HEK293T (cell line): ENCODE data around the gene DSG4.

Experiments
- CTCF ChIA-PET: fragments of 350-600 bp; formaldehyde crosslinking; extraction: SDS; loops from one replicate; lab custom pipeline; 2021; ENCODE audit warnings: antibody characterized with exemption, inconsistent platforms; lab: Yijun Ruan, JAX
- POLR2A ChIA-PET: fragments of 350-600 bp; formaldehyde crosslinking; extraction: SDS; loops from one replicate; lab custom pipeline; 2020; ENCODE audit warnings: antibody characterized with exemption, inconsistent platforms; lab: Yijun Ruan, JAX
- DNase-seq: peaks from one replicate; pipeline ENCODE4 v3.0.0; 2012; ENCODE audit warnings: mixed read lengths; ENCODE audit errors: extremely low spot score
- ARNT ChIP-seq: fragments of 450-650 bp; IDR thresholded peaks from 2 replicates; pipeline ENCODE4 v1.6.1; 2017; ENCODE audit warnings: mild to moderate bottlenecking
- BHLHE40 ChIP-seq: fragments of 450-650 bp; IDR thresholded peaks from 2 replicates; pipeline ENCODE4 v1.6.1; 2016; ENCODE audit warnings: mild to moderate bottlenecking, moderate library complexity, borderline replicate concordance
- CTBP1 ChIP-seq: fragments of 450-650 bp; IDR thresholded peaks from 2 replicates; pipeline ENCODE4 v1.6.1; 2016; ENCODE audit warnings: borderline replicate concordance
- ELF4 ChIP-seq: fragments of 450-650 bp; IDR thresholded peaks from 2 replicates; pipeline ENCODE4 v1.6.1; 2017; ENCODE audit warnings: antibody characterized with exemption
- FOXA1 ChIP-seq: fragments of 450-650 bp; IDR thresholded peaks from 2 replicates; pipeline ENCODE4 v1.6.1; 2016; ENCODE audit warnings: mild to moderate bottlenecking
- FOXK2 ChIP-seq: fragments of 450-650 bp; IDR thresholded peaks from 2 replicates; pipeline ENCODE4 v1.6.1; 2016; ENCODE audit warnings: mild to moderate bottlenecking
- FOXM1 ChIP-seq: fragments of 450-650 bp; IDR thresholded peaks from 2 replicates; pipeline ENCODE4 v1.6.1; 2017; ENCODE audit warnings: mild to moderate bottlenecking, borderline replicate concordance
- HDGF ChIP-seq: fragments of 450-650 bp; IDR thresholded peaks from 2 replicates; pipeline ENCODE4 v1.6.1; 2017; ENCODE audit warnings: antibody characterized with exemption, borderline replicate concordance
- L3MBTL2 ChIP-seq: fragments of 450-650 bp; conservative IDR thresholded peaks from 2 replicates; pipeline ENCODE4 v1.6.1; 2016; ENCODE audit warnings: mild to moderate bottlenecking
- LEF1 ChIP-seq: fragments of 450-650 bp; IDR thresholded peaks from 2 replicates; pipeline ENCODE4 v1.6.1; 2017; ENCODE audit warnings: mild to moderate bottlenecking, borderline replicate concordance
- NFRKB ChIP-seq: fragments of 450-650 bp; IDR thresholded peaks from 2 replicates; pipeline ENCODE4 v1.6.1; 2016; ENCODE audit warnings: mild to moderate bottlenecking, moderate library complexity
- SP1 ChIP-seq: fragments of 450-650 bp; IDR thresholded peaks from 2 replicates; pipeline ENCODE4 v1.6.1; 2017
- SUZ12 ChIP-seq: fragments of 450-650 bp; IDR thresholded peaks from 2 replicates; pipeline ENCODE4 v1.6.1; 2016; ENCODE audit warnings: mild to moderate bottlenecking
- TARDBP ChIP-seq: fragments of 450-650 bp; IDR thresholded peaks from 2 replicates; pipeline ENCODE4 v1.6.1; 2016
- ZNF384 ChIP-seq: fragments of 450-650 bp; IDR thresholded peaks from 2 replicates; pipeline ENCODE4 v1.6.1; 2016
- TF ChIP-seq, protein P1 (sequence below): fragments of 450-650 bp; IDR thresholded peaks from 2 replicates; pipeline ENCODE4 v1.6.1; 2016

DSG4 gene

DNA sequence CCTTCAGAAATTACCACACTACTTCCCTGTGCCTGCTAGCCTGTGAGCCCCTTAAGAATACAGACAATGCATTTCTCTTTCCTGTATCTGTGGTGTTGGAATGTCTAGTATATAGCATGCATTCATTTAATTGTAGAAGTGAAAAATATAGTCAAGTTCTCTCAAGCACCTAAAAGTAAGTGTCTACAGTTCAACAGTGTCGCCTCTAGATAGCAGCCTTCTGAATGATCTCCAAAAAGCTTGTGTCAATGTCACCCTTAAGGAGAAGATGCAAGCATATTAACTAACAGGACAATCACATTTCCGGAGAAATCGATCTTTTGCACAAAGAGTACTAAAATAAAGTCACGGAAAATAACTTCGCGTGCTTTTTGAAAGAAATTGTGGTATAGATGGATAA lies 43.5 kb downstream of the DSG4 start:
- no peak for TF ChIP-seq ELF4
- TF ChIP-seq, protein P1, sequence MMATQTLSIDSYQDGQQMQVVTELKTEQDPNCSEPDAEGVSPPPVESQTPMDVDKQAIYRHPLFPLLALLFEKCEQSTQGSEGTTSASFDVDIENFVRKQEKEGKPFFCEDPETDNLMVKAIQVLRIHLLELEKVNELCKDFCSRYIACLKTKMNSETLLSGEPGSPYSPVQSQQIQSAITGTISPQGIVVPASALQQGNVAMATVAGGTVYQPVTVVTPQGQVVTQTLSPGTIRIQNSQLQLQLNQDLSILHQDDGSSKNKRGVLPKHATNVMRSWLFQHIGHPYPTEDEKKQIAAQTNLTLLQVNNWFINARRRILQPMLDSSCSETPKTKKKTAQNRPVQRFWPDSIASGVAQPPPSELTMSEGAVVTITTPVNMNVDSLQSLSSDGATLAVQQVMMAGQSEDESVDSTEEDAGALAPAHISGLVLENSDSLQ = no peak
- no peak for TF ChIP-seq L3MBTL2
- no peak for TF ChIP-seq SP1
- no peak for TF ChIP-seq ZNF384
- TF ChIP-seq FOXK2 = no peak
- no peak for TF ChIP-seq SUZ12
- no peak for TF ChIP-seq LEF1
- ChIA-PET CTCF (interaction anchor here (1.2 kb wide), 1 partner anchor 137 kb away, joined by 4 read pairs; no protein-coding TSS in a partner anchor), POLR2A (no interaction called here)
- no peak for DNase-seq

DNA sequence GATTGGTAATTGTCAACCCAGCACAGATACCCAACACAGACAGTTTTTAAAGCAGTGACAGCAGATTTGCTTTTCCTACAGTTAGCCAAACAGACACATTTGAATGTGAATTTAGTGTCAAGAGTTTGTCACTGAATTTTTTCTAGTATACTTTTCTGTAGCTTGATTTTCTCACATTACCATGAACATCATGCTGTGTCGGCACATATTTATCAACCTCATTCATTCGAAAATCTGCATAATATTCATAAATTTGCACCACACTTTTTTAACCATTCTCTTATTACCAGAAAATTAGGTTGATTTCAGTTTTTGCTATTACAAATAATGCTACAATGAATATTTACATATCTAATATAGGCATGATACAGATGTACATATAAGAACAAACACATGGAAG lies 43.9 kb downstream of the DSG4 start:
- no peak for TF ChIP-seq LEF1
- no peak for TF ChIP-seq ELF4
- no peak for TF ChIP-seq FOXK2
- no peak for TF ChIP-seq FOXM1
- no peak for DNase-seq
- ChIA-PET POLR2A (no interaction called here), CTCF (interaction anchor here (1.2 kb wide), 1 partner anchor 136 kb away, joined by 4 read pairs; no protein-coding TSS in a partner anchor)

GRCh38 chr18:31424383-31424988 lies 47.9 kb downstream of the DSG4 start:
- CTCF ChIA-PET = interaction anchor here (0.5 to 2.6 kb wide), 30 partner anchors 10 to 413 kb away, joined by 3 to 13 read pairs (median 4); no protein-coding TSS in a partner anchor
- peak; percentile 81 for DNase-seq
- POLR2A ChIA-PET = no interaction called here
- no peak for TF ChIP-seq L3MBTL2
- TF ChIP-seq, protein P1 = no peak
- TF ChIP-seq SP1 = no peak
- no peak for TF ChIP-seq SUZ12
- TF ChIP-seq BHLHE40 = no peak
- TF ChIP-seq ZNF384 = no peak
- TF ChIP-seq FOXM1 = no peak
- no peak for TF ChIP-seq FOXK2
- no peak for TF ChIP-seq CTBP1
- no peak for TF ChIP-seq HDGF
- no peak for TF ChIP-seq TARDBP
- no peak for TF ChIP-seq ARNT
- no peak for TF ChIP-seq FOXA1
- TF ChIP-seq LEF1 = no peak
- no peak for TF ChIP-seq ELF4
- no peak for TF ChIP-seq NFRKB

GRCh38 chr18:31426021-31426420 lies 49.4 kb downstream of the DSG4 start:
- no peak for TF ChIP-seq FOXK2
- TF ChIP-seq CTBP1 = no peak
- TF ChIP-seq ARNT = no peak
- POLR2A ChIA-PET = interaction anchor here (0.7 kb wide), 1 partner anchor 142 kb away, joined by 3 read pairs; no protein-coding TSS in a partner anchor
- CTCF ChIA-PET = interaction anchor here (1.5 to 2.6 kb wide), 3 partner anchors 12 to 86 kb away, joined by 3 to 13 read pairs (median 4); no protein-coding TSS in a partner anchor
- no peak for DNase-seq

GRCh38 chr18:31426871-31427406 lies 50.4 kb downstream of the DSG4 start:
- POLR2A ChIA-PET = no interaction called here
- CTCF ChIA-PET = interaction anchor here (0.7 to 1.5 kb wide), 2 partner anchors 48 to 85 kb away, joined by 3 to 4 read pairs; no protein-coding TSS in a partner anchor

DNA sequence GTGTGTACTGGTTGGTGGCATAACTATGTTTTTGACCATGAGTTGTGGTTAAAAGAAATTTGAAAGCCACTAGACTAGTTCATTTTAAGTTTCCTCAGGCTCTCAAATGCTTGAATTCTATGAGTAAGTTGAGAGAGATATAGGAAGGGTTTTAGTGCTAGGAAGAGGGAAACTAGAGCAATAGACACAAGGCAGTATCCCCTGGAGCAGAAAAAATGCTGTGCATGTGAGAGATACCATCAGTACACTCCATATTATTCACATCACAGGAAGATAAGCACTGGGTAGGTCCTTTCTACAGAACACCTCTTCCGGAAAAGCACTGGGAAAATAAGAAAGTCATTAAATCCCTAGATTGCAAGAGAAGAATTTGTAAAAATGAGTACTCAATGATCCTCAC lies 51.6 kb downstream of the DSG4 start:
- ChIA-PET POLR2A (no interaction called here), CTCF (no interaction called here)
- DNase-seq = no peak
- TF ChIP-seq HDGF (no peak), NFRKB (no peak), FOXM1 (no peak), ZNF384 (no peak), BHLHE40 (no peak), ARNT (no peak), L3MBTL2 (no peak)

More at GRCh38 chr18:31426871-31427406, 50.4 kb downstream of the DSG4 start:
- TF ChIP-seq ELF4 (no peak), SP1 (no peak), BHLHE40 (no peak), L3MBTL2 (no peak), FOXK2 (no peak), ARNT (no peak), ZNF384 (no peak), CTBP1 (no peak), TARDBP (no peak), FOXM1 (no peak), LEF1 (no peak), HDGF (no peak), NFRKB (no peak), FOXA1 (no peak), SUZ12 (no peak)
- TF ChIP-seq, protein P1 = no peak
- no peak for DNase-seq
